NCI-H2196 (cell line): ENCODE data around the gene ADGRE1.
"Not testable (repeated sequence)": the region's sequence is repeated elsewhere in the genome, so short reads cannot be mapped to it uniquely, and the experiment has no call there.

Source experiments
- DNase-seq: peaks from one replicate; lab custom pipeline; 2025; ENCODE audit not compliant: unreplicated experiment; lab: John Stamatoyannopoulos, UW

The ADGRE1 gene, protein sequence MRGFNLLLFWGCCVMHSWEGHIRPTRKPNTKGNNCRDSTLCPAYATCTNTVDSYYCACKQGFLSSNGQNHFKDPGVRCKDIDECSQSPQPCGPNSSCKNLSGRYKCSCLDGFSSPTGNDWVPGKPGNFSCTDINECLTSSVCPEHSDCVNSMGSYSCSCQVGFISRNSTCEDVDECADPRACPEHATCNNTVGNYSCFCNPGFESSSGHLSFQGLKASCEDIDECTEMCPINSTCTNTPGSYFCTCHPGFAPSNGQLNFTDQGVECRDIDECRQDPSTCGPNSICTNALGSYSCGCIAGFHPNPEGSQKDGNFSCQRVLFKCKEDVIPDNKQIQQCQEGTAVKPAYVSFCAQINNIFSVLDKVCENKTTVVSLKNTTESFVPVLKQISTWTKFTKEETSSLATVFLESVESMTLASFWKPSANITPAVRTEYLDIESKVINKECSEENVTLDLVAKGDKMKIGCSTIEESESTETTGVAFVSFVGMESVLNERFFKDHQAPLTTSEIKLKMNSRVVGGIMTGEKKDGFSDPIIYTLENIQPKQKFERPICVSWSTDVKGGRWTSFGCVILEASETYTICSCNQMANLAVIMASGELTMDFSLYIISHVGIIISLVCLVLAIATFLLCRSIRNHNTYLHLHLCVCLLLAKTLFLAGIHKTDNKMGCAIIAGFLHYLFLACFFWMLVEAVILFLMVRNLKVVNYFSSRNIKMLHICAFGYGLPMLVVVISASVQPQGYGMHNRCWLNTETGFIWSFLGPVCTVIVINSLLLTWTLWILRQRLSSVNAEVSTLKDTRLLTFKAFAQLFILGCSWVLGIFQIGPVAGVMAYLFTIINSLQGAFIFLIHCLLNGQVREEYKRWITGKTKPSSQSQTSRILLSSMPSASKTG

DNA sequence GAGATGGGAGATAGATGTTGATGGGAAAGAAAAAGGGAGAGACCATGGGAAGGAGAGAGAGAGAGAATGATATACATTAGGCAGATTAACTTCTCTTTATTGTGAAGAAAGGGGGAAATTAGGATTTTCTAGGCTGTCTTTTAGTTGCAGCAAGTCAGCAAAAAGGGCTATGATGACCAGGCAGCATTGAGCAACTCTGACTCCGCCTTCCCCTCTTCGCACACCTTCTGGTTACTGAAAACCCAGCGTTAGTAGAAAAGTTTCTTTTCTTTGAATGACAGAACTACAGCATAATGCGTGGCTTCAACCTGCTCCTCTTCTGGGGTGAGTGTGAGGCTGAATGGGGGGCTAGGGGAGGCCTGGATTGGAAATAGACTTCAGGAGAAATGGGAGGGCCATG, at the start of gene ADGRE1:
Gene ADGRE1 (plus strand): TSS at position 264 of the 400 bp plus-strand sequence. CDS start 30 bp downstream, at position 294.
- no peak for DNase-seq

DNA sequence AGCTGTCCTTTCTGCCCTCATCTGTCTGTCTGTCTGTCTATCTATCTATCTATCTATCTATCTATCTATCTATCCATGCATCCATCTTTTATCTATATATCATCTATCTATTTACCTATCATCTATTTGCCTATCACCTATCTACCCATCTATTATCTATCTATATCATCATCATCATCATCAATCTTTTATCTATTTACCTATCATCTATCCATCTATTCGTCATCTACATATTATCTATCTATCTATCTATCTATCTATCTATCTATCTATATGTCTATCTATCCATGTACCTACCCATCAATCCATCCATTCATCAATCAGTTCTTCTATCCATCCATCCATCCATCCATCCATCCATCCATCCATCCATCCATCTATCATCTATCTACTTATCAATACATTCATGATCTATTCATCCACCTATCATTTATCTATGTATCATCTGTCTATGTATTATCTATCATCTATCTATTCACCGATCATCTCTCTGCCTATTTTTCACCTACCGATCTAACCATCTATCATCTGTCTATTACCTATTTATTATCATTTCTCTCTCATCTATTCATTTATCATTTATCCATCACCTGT, 49.2 kb upstream of the ADGRE1 start:
- no peak for DNase-seq

GRCh38 chr19:6842871-6843607, 44.3 kb upstream of the ADGRE1 start:
- no peak for DNase-seq

GRCh38 chr19:6847828-6848200, 39.6 kb upstream of the ADGRE1 start:
- DNase-seq, result no peak

DNA sequence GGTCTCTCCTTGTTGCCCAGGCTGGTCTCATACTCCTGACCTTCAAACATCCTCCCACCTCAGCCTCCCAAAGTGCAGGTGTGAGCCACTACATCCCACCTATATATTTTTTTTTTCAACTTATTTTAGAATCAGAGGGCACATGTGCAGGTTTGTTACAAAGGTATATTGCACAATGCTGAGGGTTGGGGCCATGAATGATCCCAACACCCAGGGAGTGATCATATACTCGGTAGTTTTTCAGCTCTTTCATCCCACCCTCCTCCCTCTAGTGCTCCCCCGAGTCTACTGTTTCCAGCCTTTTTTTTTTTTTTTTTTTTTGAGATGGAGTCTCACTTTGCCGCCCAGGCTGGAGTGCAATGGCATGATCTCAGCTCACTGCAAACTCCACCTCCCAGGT, 38.4 kb upstream of the ADGRE1 start:
- DNase-seq, result no peak

GRCh38 chr19:6849876-6850275, 37.5 kb upstream of the ADGRE1 start:
- no peak for DNase-seq

- no peak for DNase-seq
Observed at GRCh38 chr19:6851359-6851758, 36.0 kb upstream of the ADGRE1 start.

DNA sequence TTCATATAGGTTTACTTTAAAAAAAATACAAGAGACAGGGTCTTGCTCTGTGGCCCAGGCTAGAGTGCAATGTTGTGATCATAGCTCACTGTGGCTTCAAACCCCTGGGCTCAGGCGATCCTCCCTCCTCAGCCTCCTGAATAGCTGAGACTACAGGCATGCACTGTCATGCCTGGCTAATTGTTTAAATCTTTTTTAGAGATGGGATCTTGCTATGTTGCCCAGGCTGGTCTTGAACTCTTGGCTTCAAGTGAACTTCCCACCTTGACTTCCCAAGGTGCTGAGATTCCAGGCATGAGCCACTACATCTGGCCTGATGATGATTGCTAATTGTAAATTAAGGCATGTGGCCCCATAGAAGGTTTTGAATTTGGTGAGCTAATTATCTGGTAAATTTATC, 35.4 kb upstream of the ADGRE1 start:
- no peak for DNase-seq

DNA sequence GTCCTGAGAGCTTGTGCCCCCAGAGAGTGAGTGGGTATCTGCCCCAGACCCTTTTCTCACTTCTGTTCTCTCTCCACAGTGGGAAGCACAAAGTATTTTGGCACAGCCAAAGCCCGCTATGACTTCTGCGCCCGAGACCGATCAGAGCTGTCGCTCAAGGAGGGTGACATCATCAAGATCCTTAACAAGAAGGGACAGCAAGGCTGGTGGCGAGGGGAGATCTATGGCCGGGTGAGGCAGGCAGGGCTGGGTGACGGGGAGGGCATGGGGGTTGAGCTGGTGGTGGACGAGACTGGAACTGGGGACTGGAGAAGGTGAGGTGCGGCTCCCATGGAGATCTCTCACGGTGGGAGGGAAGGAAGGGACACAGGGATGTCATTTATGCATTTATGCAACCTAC, 33.5 kb upstream of the ADGRE1 start:
- no peak for DNase-seq

DNA sequence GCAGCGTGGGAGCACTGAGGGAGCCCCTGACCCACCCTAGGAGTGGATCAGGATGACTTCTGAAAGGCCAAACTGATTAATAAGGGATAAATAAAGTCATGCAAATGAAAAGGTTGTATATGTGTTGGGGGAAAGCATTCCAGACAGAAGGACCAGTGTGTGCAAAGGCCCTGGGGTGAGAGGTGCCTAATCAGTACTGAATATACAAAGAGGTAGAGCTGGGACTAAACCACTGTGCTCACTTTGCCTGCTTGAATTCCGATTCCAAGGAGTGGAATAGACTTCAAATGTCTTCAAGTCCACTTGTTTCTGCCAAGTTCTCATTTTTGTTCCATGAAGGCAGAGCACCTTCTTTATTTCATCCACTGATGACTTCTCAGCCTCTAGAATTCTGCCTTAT, 32.6 kb upstream of the ADGRE1 start:
- DNase-seq, result no peak

DNA sequence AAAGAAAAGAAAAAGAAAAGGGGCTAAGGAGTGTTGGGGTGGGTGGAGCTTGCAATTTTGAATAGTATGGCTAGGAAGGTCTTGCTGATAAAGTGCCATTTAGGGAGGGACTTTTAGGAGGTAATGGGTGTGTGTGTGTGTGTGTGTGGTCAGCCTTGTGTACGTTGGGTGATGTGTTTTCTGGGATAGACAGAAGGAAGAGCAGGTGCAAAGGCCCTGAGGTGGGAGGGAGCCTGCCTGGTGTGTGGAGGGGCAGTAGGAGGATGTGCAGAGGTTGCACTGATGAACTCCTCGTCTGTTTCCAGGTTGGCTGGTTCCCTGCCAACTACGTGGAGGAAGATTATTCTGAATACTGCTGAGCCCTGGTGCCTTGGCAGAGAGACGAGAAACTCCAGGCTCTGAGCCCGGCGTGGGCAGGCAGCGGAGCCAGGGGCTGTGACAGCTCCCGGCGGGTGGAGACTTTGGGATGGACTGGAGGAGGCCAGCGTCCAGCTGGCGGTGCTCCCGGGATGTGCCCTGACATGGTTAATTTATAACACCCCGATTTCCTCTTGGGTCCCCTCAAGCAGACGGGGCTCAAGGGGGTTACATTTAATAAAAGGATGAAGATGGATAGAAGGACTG, 30.5 kb upstream of the ADGRE1 start:
- no peak for DNase-seq

DNA sequence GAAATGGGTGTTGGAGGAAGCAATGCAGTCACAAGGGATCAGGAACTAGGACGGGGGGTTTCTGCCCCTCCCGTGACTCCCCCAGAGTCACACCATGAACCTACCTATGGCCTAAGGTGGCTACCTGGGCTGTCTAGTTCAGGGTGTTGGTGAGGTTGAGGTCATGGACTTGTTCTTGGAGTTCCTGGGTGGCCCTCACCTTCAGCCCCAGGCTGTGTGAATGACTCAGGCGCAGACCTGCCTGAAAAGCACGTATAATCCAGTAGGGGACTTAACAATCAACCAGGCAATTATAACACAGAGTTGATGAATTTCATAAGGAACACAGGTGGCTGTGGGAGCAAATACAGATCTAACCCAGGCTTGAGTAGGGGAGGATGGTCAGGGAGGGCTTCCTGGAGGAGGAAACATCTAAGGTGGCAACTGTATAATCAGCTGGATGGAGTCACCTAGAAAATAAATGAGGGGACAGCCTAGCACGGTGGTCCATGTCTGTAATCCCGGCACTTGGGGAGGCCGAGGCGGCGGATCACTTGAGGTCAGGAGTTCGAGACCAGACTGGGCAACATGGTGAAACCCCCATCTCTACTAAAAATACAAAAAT, 25.6 kb upstream of the ADGRE1 start:
- DNase-seq, result no peak

- DNase-seq, result peak; percentile 80
Observed at GRCh38 chr19:6862673-6863078, 24.7 kb upstream of the ADGRE1 start.

GRCh38 chr19:6864325-6864940, 22.9 kb upstream of the ADGRE1 start:
- DNase-seq, result no peak

DNA sequence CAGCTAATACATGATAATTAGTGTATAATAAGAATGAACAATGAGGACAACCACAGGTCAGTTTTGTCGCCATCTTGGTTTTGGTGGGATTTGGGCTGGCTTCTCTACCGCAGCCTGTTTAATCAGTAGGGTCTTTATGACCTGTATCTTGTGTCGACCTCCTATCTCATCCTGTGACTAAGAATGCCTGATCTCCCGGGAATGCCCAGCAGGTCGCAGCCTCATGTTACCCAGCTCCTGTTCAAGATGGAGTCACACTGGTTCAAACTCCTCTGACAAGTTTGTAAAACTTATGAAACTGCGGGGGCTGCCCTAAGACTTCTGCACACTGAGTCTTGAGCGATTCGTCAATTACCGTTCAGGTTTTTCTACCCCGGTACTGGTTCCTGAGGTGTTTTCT, 21.5 kb upstream of the ADGRE1 start:
- DNase-seq, result no peak

DNA sequence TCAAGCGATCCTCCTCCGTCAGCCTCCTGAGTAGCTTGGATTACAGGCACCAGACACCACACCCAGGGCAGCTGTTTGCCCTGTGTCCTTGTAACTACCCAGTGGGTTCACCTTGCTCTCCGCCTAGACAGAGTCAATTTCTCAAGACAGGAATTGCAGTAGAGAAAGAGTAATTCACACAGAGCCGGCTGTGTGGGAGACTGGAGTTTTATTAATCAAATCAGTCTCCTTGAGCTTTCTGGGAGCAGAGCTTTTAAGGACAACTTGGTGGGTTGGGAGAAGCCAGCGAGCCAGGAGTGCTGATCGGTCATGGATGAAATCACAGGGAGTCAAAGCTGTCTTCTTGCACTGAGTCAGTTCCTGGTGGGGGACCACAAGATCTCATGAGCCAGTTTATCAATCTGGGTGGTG, 20.6 kb upstream of the ADGRE1 start:
- no peak for DNase-seq

GRCh38 chr19:6868351-6868750, 19.0 kb upstream of the ADGRE1 start:
- no peak for DNase-seq

DNA sequence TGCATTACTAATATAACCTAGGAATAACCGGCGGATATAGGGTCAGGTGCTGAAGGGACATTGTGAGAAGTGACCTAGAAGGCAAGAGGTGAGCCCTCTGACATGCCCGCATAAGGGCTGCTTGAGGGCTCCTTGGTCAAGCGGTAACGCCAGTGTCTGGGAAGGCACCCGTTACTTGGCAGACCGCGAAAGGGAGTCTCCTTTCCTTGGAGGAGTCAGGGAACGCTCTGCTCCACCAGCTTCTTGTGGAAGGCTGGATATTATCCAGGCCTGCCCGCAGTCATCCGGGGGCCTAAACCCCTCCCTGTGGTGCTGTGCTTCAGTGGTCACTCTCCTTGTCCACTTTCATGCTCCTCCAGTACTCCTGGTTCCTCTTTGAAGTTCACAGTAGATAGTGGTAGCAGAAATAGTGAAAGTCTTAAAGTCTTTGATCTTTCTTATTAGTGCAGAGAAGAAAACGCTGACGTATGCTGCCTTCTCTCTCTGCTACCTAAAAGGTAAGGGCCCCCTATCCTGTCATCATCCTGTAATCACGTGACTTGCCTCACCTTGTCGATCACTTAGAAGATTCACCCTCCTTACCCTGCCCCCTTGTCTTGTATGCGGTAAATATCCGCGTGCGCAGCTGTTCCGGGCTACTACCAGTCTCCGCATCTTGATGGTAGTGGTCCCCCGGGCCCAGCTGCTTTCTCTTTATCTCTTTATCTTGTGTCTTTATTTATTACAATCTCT, 18.1 kb upstream of the ADGRE1 start:
- not testable (repeated sequence) for DNase-seq
